HepG2 (cell line): Measurements from ENCODE around the gene SNAP25. TPM values are rescaled to one million over a fixed set of nuclear protein-coding genes. Genes with fewer than 3 reads are reported as not detected.
A peak's percentile ranks its signal among the peaks of the same experiment; 100 is the strongest.

Source experiments
- BORCS8-MEF2B ChIP-seq: sonication (generic); formaldehyde crosslinking; IDR thresholded peaks from 2 replicates; pipeline ENCODE4 v1.8.0; 2022; ENCODE audit warnings: mild to moderate bottlenecking, missing genetic modification reagents
- CAMTA2 ChIP-seq: sonication (generic); formaldehyde crosslinking; IDR thresholded peaks from 2 replicates; pipeline ENCODE4 v1.4.0; 2020; ENCODE audit warnings: mild to moderate bottlenecking, missing genetic modification reagents, borderline replicate concordance
- CEBPB ChIP-seq: IDR thresholded peaks from 2 replicates; pipeline ENCODE4 v1.6.1; 2011; ENCODE audit warnings: low read depth, low read length, improper control_type of control experiment, borderline replicate concordance
- ELF1 ChIP-seq: sonication (generic); formaldehyde crosslinking; IDR thresholded peaks from 2 replicates; pipeline ENCODE4 v1.4.0; 2020; ENCODE audit warnings: missing genetic modification reagents
- GABPB1 ChIP-seq: IDR thresholded peaks from 2 replicates; pipeline ENCODE4 v1.6.1; 2016; ENCODE audit warnings: mild to moderate bottlenecking, missing genetic modification reagents, moderate library complexity, missing compliant biosample characterization
- KMT2B ChIP-seq: IDR thresholded peaks from 2 replicates; pipeline ENCODE4 v1.6.1; 2016; ENCODE audit warnings: missing genetic modification reagents, missing compliant biosample characterization
- NCOA1 ChIP-seq: sonication (generic); formaldehyde crosslinking; IDR thresholded peaks from 2 replicates; pipeline ENCODE4 v1.9.0; 2021; ENCODE audit warnings: missing genetic modification reagents
- NFIC ChIP-seq: IDR thresholded peaks from 2 replicates; pipeline ENCODE4 v1.6.1; 2012; ENCODE audit warnings: mild to moderate bottlenecking, low read length, inconsistent platforms
- RARA ChIP-seq: IDR thresholded peaks from 2 replicates; pipeline ENCODE4 v1.6.1; 2016; ENCODE audit warnings: missing genetic modification reagents, missing compliant biosample characterization
- SOX5 ChIP-seq: IDR thresholded peaks from 2 replicates; pipeline ENCODE4 v1.6.1; 2016; ENCODE audit warnings: borderline replicate concordance
- SYNCRIP ChIP-seq: fragments of 200-400 bp; formaldehyde crosslinking; IDR thresholded peaks from 2 replicates; pipeline ENCODE4 v1.6.1; 2018; ENCODE audit warnings: mild to moderate bottlenecking, low read depth, low read length; ENCODE audit not compliant: insufficient read depth
- TCF12 ChIP-seq, 2 experiments: fragments of 450-650 bp in 1 of 2; sonication (generic) in 1 of 2; formaldehyde crosslinking in 1 of 2; IDR thresholded peaks; 2 replicates each; pipeline versions ENCODE4 v1.6.1 to v1.8.0; 2017 to 2022; ENCODE audit warnings: antibody characterized with exemption in 1 of 2, mild to moderate bottlenecking in 1 of 2, missing genetic modification reagents in 1 of 2, moderate library complexity in 1 of 2
- ZEB1 ChIP-seq: IDR thresholded peaks from 2 replicates; pipeline ENCODE4 v1.6.1; 2012; ENCODE audit warnings: mild to moderate bottlenecking, low read depth, inconsistent platforms; ENCODE audit not compliant: insufficient replicate concordance
- ZNF33B ChIP-seq: sonication (generic); formaldehyde crosslinking; IDR thresholded peaks from 2 replicates; pipeline ENCODE4 v1.5.1; 2020; ENCODE audit warnings: mild to moderate bottlenecking, missing genetic modification reagents
- ZNF350 ChIP-seq: sonication (generic); formaldehyde crosslinking; IDR thresholded peaks from 2 replicates; pipeline ENCODE4 v1.4.0; 2020; ENCODE audit warnings: mild to moderate bottlenecking, low read depth, missing genetic modification reagents, borderline replicate concordance
- ZNF510 ChIP-seq: sonication (generic); formaldehyde crosslinking; IDR thresholded peaks from 2 replicates; pipeline ENCODE4 v1.4.0; 2020; ENCODE audit warnings: low read depth, mild to moderate bottlenecking, missing genetic modification reagents
- ZNF557 ChIP-seq: sonication (generic); formaldehyde crosslinking; IDR thresholded peaks from 2 replicates; pipeline ENCODE4 v1.4.0; 2020; ENCODE audit warnings: missing genetic modification reagents
- ZNF569 ChIP-seq: sonication (generic); formaldehyde crosslinking; IDR thresholded peaks from 2 replicates; pipeline ENCODE4 v1.5.0; 2020; ENCODE audit warnings: mild to moderate bottlenecking, missing genetic modification reagents, moderate library complexity, borderline replicate concordance
- ZNF629 ChIP-seq: sonication (generic); formaldehyde crosslinking; conservative IDR thresholded peaks from 2 replicates; pipeline ENCODE4 v1.5.0; 2020; ENCODE audit warnings: missing genetic modification reagents
- ZNF841 ChIP-seq: sonication (generic); formaldehyde crosslinking; IDR thresholded peaks from 2 replicates; pipeline ENCODE4 v1.8.1; 2023; ENCODE audit warnings: missing genetic modification reagents, borderline replicate concordance
- polyA plus RNA-seq, 8 experiments: library from polyadenylated mRNA; depleted of rRNA in 3 of 8; stranded (reverse) in 7 of 8; unstranded in 1 of 8; fragments of >200 nt; fragmentation: Illumina TruSeq in 4 of 8; extraction: Trizol in 4 of 8; gene quantifications; 2 replicates each; pipeline versions ENCODE4 v1.2.1 to v1.2.3, GENCODE V29; 2011 to 2016; ENCODE audit warnings: low read depth in 4 of 8, missing spikeins in 1 of 8, mixed read lengths in 1 of 8; ENCODE audit not compliant: insufficient read depth in 1 of 8
- total RNA-seq, 5 experiments: library from RNA; depleted of rRNA; stranded (reverse); fragments of >200 nt; fragmentation: Illumina TruSeq; extraction: Trizol; gene quantifications; 2 replicates each; pipeline ENCODE4 v1.2.3, GENCODE V29; 2016; ENCODE audit warnings: low read depth in 1 of 5
- TF ChIP-seq, protein P1 (sequence below): sonication (generic); formaldehyde crosslinking; IDR thresholded peaks from 2 replicates; pipeline ENCODE4 v1.9.0; 2021; ENCODE audit warnings: missing genetic modification reagents, borderline replicate concordance
- TF ChIP-seq, protein P2 (sequence below): sonication (generic); formaldehyde crosslinking; IDR thresholded peaks from 2 replicates; pipeline ENCODE4 v1.5.1; 2020; ENCODE audit warnings: missing genetic modification reagents, mild to moderate bottlenecking, borderline replicate concordance
- TF ChIP-seq, protein P3 (sequence below): sonication (generic); formaldehyde crosslinking; conservative IDR thresholded peaks from 2 replicates; pipeline ENCODE4 v1.8.0; 2022; ENCODE audit warnings: low read depth, missing genetic modification reagents
- TF ChIP-seq, protein P4 (sequence below): sonication (generic); formaldehyde crosslinking; IDR thresholded peaks from 2 replicates; pipeline ENCODE4 v1.5.1; 2020; ENCODE audit warnings: mild to moderate bottlenecking, moderate library complexity, missing genetic modification reagents

The SNAP25 gene
- total and polyA plus RNA-seq, 2 of the 13 experiments (the other 11 are each of a cell fraction or from before 2014, with no cell fraction given): not detected

DNA sequence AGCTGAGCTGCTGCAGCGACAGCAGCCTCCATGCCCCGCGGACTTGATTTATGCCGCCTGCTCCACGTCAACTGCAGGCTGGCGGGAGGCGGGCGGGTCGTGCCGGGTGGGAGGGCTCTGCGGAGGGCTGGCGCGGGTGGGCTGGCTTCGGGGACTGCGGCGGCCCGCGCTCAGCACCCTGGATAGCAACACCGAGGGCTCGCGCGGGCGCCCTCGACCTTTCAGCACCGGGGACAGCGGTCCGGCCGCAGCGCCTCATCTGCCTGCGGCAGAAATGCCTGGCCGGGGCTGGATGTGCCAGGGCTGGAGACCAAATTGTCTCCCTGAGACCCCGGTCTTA lies 792 bp downstream of the SNAP25 start (continued):
- TF ChIP-seq NFIC (no peak), ZNF629 (CRISPR knock-in tag) (peak; percentile 69), ZNF557 (CRISPR knock-in tag) (peak; percentile 99), ZNF350 (peak; percentile 44; the same call in 1 of the 2 replicates), TCF12 (IDR thresholded peaks at IDR 0.05) (no peak), TCF12 (CRISPR knock-in tag; IDR thresholded peaks at IDR 0.05) (peak; percentile 88; the same call in 1 of the 2 replicates), RARA (CRISPR knock-in tag) (peak; percentile 90), ZNF841 (peak; percentile 98), ZEB1 (no peak), CAMTA2 (CRISPR knock-in tag) (peak; percentile 99; the same call in 1 of the 2 replicates), BORCS8-MEF2B (CRISPR knock-in tag) (peak; percentile 100), SOX5 (CRISPR knock-in tag) (peak; percentile 76), ZNF33B (CRISPR knock-in tag) (peak; percentile 98), KMT2B (CRISPR knock-in tag) (peak; percentile 92), ZNF569 (0 out of 2 replicates have a peak, but pooled peaks have one; percentile 60), ELF1 (peak; percentile 68), CEBPB (no peak), NCOA1 (CRISPR knock-in tag) (peak; percentile 85), ZNF510 (peak; percentile 97; the same call in 1 of the 2 replicates), SYNCRIP (no peak), GABPB1 (CRISPR knock-in tag) (peak; percentile 86)
- TF ChIP-seq, protein P1, sequence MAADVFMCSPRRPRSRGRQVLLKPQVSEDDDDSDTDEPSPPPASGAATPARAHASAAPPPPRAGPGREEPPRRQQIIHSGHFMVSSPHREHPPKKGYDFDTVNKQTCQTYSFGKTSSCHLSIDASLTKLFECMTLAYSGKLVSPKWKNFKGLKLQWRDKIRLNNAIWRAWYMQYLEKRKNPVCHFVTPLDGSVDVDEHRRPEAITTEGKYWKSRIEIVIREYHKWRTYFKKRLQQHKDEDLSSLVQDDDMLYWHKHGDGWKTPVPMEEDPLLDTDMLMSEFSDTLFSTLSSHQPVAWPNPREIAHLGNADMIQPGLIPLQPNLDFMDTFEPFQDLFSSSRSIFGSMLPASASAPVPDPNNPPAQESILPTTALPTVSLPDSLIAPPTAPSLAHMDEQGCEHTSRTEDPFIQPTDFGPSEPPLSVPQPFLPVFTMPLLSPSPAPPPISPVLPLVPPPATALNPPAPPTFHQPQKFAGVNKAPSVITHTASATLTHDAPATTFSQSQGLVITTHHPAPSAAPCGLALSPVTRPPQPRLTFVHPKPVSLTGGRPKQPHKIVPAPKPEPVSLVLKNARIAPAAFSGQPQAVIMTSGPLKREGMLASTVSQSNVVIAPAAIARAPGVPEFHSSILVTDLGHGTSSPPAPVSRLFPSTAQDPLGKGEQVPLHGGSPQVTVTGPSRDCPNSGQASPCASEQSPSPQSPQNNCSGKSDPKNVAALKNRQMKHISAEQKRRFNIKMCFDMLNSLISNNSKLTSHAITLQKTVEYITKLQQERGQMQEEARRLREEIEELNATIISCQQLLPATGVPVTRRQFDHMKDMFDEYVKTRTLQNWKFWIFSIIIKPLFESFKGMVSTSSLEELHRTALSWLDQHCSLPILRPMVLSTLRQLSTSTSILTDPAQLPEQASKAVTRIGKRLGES (CRISPR knock-in tag): peak; percentile 98
- TF ChIP-seq, protein P2, sequence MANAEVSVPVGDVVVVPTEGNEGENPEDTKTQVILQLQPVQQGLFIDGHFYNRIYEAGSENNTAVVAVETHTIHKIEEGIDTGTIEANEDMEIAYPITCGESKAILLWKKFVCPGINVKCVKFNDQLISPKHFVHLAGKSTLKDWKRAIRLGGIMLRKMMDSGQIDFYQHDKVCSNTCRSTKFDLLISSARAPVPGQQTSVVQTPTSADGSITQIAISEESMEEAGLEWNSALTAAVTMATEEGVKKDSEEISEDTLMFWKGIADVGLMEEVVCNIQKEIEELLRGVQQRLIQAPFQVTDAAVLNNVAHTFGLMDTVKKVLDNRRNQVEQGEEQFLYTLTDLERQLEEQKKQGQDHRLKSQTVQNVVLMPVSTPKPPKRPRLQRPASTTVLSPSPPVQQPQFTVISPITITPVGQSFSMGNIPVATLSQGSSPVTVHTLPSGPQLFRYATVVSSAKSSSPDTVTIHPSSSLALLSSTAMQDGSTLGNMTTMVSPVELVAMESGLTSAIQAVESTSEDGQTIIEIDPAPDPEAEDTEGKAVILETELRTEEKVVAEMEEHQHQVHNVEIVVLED (CRISPR knock-in tag): peak; percentile 38; the same call in 1 of the 2 replicates
- TF ChIP-seq, protein P3, sequence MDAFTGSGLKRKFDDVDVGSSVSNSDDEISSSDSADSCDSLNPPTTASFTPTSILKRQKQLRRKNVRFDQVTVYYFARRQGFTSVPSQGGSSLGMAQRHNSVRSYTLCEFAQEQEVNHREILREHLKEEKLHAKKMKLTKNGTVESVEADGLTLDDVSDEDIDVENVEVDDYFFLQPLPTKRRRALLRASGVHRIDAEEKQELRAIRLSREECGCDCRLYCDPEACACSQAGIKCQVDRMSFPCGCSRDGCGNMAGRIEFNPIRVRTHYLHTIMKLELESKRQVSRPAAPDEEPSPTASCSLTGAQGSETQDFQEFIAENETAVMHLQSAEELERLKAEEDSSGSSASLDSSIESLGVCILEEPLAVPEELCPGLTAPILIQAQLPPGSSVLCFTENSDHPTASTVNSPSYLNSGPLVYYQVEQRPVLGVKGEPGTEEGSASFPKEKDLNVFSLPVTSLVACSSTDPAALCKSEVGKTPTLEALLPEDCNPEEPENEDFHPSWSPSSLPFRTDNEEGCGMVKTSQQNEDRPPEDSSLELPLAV (CRISPR knock-in tag): peak; percentile 97
- TF ChIP-seq, protein P4, sequence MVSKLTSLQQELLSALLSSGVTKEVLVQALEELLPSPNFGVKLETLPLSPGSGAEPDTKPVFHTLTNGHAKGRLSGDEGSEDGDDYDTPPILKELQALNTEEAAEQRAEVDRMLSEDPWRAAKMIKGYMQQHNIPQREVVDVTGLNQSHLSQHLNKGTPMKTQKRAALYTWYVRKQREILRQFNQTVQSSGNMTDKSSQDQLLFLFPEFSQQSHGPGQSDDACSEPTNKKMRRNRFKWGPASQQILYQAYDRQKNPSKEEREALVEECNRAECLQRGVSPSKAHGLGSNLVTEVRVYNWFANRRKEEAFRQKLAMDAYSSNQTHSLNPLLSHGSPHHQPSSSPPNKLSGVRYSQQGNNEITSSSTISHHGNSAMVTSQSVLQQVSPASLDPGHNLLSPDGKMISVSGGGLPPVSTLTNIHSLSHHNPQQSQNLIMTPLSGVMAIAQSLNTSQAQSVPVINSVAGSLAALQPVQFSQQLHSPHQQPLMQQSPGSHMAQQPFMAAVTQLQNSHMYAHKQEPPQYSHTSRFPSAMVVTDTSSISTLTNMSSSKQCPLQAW (CRISPR knock-in tag): peak; percentile 57; the same call in 1 of the 2 replicates
